ENCODE results near the gene GPR89B.
A peak's percentile ranks its signal among the peaks of the same experiment; 100 is the strongest.

GRCh38 chr1:147892731-147893214 is 35.4 kb upstream of the GPR89B start:
- TF ChIP-seq E4F1 (CRISPR knock-in tag; IDR thresholded peaks at IDR 0.05; ENCODE audit: borderline replicate concordance) (no peak), SP1 (CRISPR knock-in tag; IDR thresholded peaks at IDR 0.05) (no peak), TEAD4 (IDR thresholded peaks at IDR 0.05; ENCODE audit: low read length) (0 out of 2 replicates have a peak, but pooled peaks have one; percentile 35), TEAD4 (CRISPR knock-in tag; IDR thresholded peaks at IDR 0.05; ENCODE audit: borderline replicate concordance) (no peak), POLR2AphosphoS5 (IDR thresholded peaks at IDR 0.05; ENCODE audit: control insufficient read depth, insufficient read depth, low read depth, low read length) (no peak), HMG20B (CRISPR knock-in tag; IDR thresholded peaks at IDR 0.05) (no peak), U2AF1 (optimal IDR thresholded peaks at IDR 0.05; ENCODE audit: low read depth, low read length) (no peak), ZNF24 (IDR thresholded peaks at IDR 0.05) (no peak)
- TF ChIP-seq, protein P1, sequence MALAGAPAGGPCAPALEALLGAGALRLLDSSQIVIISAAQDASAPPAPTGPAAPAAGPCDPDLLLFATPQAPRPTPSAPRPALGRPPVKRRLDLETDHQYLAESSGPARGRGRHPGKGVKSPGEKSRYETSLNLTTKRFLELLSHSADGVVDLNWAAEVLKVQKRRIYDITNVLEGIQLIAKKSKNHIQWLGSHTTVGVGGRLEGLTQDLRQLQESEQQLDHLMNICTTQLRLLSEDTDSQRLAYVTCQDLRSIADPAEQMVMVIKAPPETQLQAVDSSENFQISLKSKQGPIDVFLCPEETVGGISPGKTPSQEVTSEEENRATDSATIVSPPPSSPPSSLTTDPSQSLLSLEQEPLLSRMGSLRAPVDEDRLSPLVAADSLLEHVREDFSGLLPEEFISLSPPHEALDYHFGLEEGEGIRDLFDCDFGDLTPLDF (CRISPR knock-in tag; IDR thresholded peaks at IDR 0.05) = no peak
- TF ChIP-seq, protein P2, sequence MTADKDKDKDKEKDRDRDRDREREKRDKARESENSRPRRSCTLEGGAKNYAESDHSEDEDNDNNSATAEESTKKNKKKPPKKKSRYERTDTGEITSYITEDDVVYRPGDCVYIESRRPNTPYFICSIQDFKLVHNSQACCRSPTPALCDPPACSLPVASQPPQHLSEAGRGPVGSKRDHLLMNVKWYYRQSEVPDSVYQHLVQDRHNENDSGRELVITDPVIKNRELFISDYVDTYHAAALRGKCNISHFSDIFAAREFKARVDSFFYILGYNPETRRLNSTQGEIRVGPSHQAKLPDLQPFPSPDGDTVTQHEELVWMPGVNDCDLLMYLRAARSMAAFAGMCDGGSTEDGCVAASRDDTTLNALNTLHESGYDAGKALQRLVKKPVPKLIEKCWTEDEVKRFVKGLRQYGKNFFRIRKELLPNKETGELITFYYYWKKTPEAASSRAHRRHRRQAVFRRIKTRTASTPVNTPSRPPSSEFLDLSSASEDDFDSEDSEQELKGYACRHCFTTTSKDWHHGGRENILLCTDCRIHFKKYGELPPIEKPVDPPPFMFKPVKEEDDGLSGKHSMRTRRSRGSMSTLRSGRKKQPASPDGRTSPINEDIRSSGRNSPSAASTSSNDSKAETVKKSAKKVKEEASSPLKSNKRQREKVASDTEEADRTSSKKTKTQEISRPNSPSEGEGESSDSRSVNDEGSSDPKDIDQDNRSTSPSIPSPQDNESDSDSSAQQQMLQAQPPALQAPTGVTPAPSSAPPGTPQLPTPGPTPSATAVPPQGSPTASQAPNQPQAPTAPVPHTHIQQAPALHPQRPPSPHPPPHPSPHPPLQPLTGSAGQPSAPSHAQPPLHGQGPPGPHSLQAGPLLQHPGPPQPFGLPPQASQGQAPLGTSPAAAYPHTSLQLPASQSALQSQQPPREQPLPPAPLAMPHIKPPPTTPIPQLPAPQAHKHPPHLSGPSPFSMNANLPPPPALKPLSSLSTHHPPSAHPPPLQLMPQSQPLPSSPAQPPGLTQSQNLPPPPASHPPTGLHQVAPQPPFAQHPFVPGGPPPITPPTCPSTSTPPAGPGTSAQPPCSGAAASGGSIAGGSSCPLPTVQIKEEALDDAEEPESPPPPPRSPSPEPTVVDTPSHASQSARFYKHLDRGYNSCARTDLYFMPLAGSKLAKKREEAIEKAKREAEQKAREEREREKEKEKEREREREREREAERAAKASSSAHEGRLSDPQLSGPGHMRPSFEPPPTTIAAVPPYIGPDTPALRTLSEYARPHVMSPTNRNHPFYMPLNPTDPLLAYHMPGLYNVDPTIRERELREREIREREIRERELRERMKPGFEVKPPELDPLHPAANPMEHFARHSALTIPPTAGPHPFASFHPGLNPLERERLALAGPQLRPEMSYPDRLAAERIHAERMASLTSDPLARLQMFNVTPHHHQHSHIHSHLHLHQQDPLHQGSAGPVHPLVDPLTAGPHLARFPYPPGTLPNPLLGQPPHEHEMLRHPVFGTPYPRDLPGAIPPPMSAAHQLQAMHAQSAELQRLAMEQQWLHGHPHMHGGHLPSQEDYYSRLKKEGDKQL (CRISPR knock-in tag; IDR thresholded peaks at IDR 0.05; ENCODE audit: borderline replicate concordance) = no peak

Measured in K562 (cell line).